ENCODE measurements around the gene UBE3B. TPM values are rescaled to one million over a fixed set of nuclear protein-coding genes. Genes with fewer than 3 reads are reported as not detected.

UBE3B gene
- total RNA-seq, 4 donors from 2014 or later: 45.2 to 63.6 (median 62.8) TPM

DNA sequence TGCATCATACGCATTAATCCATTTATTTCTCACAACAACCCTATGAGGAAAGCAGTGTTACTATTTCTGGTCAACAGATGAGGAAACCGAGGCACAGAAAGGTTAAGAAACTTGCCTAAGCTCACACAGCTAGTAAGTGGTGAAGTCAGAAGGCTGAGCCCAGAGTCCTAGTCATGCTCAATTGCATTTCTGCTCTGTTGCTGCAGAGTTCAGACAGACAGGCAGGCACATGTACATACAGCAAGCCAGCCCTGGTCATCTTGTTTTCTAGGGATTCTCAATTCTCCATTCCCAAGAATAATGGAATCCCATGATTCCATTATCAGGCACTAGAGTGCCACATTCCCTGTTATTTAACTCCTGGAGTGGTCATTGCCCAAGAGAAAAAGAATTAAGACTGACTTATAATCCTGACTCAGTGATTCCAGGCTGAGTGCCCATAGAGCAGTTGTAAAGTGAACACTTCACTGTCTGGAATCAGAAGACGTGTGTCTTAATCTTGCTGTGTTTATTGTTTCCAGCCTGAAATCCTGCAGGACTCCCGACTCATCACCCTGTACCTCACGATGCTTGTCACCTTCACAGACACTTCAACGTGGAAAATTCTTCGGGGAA, 10.7 kb downstream of the UBE3B start:
- H3K4me1 ChIP-seq: no peaks in the 10 kb centered on the region
- no peaks in the 10 kb centered on the region for H3K27me3 ChIP-seq
- TF ChIP-seq, protein P1, sequence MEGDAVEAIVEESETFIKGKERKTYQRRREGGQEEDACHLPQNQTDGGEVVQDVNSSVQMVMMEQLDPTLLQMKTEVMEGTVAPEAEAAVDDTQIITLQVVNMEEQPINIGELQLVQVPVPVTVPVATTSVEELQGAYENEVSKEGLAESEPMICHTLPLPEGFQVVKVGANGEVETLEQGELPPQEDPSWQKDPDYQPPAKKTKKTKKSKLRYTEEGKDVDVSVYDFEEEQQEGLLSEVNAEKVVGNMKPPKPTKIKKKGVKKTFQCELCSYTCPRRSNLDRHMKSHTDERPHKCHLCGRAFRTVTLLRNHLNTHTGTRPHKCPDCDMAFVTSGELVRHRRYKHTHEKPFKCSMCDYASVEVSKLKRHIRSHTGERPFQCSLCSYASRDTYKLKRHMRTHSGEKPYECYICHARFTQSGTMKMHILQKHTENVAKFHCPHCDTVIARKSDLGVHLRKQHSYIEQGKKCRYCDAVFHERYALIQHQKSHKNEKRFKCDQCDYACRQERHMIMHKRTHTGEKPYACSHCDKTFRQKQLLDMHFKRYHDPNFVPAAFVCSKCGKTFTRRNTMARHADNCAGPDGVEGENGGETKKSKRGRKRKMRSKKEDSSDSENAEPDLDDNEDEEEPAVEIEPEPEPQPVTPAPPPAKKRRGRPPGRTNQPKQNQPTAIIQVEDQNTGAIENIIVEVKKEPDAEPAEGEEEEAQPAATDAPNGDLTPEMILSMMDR (IDR thresholded peaks at IDR 0.05): no peak
- TF ChIP-seq EP300 (IDR thresholded peaks at IDR 0.05): no peak
- TF ChIP-seq POLR2A (IDR thresholded peaks at IDR 0.05): no peak
- TF ChIP-seq POLR2AphosphoS5 (IDR thresholded peaks at IDR 0.05): no peak
- H3K27ac ChIP-seq: no peak overlapping the region
- H3K9me3 ChIP-seq: no peaks in the 10 kb centered on the region
- peaks cover 12 to 100% of the 10 kb centered on the region in 2 donors for H3K36me3 ChIP-seq
- WGBS, 2 donors (ENCODE audit: low coverage in 1 of 2): 76 to 80% methylated on average over 4 to 7 of the region's 7 CpGs
- ATAC-seq: no peak
- no peak overlapping the region for H3K4me3 ChIP-seq

DNA sequence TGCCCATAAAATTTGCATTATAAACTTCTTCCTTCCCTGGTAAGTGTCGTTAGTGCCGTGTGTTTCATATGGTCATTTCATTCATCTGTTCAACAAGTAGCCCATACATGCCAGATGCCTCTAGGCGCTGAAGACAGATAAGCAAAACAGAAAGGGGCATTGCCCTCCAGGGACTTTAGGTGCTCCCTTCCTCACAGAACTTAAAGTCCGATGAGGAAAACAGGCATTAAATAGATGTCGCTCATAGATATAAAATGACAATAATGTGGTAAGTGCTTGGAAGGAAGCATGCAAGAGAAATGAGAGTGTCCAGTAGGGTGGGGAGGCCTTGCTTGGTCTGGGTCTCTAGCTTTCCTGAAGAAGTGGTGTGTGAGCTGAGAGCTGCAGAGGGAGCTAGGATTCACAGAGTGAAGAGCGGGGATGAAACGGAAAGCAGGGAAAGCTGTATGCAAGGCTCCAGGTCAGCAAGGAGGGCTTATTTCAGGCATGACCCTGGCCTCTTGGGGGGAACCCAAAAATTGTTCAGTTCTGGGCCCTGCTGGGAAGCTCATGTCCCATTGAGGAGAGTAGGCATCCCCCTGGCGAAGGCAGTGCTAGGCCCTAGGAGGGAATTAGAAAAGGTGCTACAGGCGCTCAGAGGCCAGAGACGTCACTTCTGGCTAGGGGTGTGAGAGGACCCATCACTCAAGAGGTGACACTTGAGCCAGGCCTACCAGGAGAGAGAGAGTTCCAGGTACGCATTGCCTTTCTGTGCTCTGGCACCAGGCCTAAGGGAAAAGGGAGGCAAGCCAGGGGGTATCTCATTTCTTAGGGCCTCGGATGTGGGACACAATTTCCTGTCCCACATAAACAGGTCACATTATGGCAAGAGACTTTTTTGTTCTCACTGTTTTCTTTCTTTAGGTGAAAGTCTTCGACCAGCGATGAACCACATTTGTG, 11.9 kb downstream of the UBE3B start:
- peaks cover 12 to 100% of the 10 kb centered on the region in 2 donors for H3K36me3 ChIP-seq
- no peak overlapping the region for H3K4me3 ChIP-seq
- H3K9me3 ChIP-seq: no peaks in the 10 kb centered on the region
- ATAC-seq: no peak
- TF ChIP-seq POLR2AphosphoS5 (IDR thresholded peaks at IDR 0.05) (no peak), EP300 (IDR thresholded peaks at IDR 0.05) (no peak), POLR2A (IDR thresholded peaks at IDR 0.05) (no peak)
- TF ChIP-seq, protein P1 (IDR thresholded peaks at IDR 0.05): no peak
- no peaks in the 10 kb centered on the region for H3K27me3 ChIP-seq
- H3K4me1 ChIP-seq: no peaks in the 10 kb centered on the region
- WGBS, 2 donors (ENCODE audit: low coverage in 1 of 2): 83 to 87% methylated on average over 11 to 13 of the region's 14 CpGs
- H3K27ac ChIP-seq: no peak overlapping the region

DNA sequence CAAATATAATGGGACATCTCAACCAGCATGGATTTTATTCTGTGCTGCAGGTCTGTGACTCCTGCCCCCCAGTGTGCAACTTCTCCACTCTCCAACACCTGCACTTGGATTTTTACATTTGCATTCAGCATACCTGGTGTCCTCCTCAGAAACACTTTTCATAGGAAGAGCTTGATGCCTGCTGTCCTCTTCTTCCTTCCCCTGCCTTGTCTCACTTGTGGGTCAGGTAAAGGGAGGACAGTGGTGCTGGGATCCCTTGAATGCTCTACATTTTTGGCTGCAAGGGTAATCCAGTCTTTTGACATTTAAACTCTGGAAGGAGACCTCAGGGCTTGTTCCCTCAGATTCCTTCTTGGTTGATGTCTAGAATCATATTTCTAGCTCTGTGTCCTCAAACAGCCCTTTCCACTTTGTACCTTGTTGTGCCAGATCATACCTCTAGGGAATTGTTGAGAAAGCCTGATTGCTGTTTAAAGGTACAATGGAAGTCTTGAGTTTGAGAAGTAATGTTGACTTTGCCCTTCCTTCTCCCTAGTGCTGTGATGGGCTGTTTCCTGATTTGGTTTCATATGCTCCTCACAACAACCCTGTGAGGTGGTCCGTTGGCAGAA, 12.6 kb downstream of the UBE3B start:
- Histone ChIP-seq H3K9me3 (no peaks in the 10 kb centered on the region), H3K36me3 (peaks cover 12 to 100% of the 10 kb centered on the region in 2 donors), H3K27me3 (no peaks in the 10 kb centered on the region), H3K4me3 (no peak overlapping the region), H3K27ac (no peak overlapping the region), H3K4me1 (no peaks in the 10 kb centered on the region)
- ATAC-seq: no peak
- WGBS, 2 donors (ENCODE audit: low coverage in 1 of 2): 78 to 100% methylated on average over 1 of the region's 1 CpG
- no peak for TF ChIP-seq POLR2AphosphoS5 (IDR thresholded peaks at IDR 0.05)
- TF ChIP-seq, protein P1 (IDR thresholded peaks at IDR 0.05): no peak

DNA sequence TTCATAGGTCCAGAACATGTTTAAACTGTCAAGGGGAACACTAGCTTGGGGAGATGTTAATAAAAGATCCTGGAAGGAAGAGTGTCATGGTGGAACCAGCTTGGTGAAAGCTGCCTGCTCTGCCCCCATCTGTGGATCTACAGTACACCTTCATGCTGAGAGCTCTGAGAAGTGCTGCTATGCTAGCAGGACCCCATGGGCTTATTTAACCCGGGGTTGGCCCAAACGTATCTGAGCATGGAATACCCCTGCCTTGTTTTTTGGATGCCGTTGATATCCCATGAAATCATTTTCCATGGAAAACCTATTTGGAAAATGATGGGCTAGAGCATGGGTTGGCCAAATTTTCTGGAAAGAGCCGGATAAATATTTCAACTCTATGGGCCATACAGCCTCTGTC, 14.2 kb downstream of the UBE3B start:
- WGBS, 2 donors (ENCODE audit: low coverage in 1 of 2): 86 to 100% methylated on average over 4 of the region's 4 CpGs
- no peaks in the 10 kb centered on the region for H3K4me1 ChIP-seq
- no peaks in the 10 kb centered on the region for H3K27me3 ChIP-seq
- H3K36me3 ChIP-seq: peaks cover 12 to 99% of the 10 kb centered on the region in 2 donors
- TF ChIP-seq POLR2A (IDR thresholded peaks at IDR 0.05): no peak
- no peak overlapping the region for H3K4me3 ChIP-seq
- ATAC-seq: no peak
- no peak overlapping the region for H3K27ac ChIP-seq
- no peaks in the 10 kb centered on the region for H3K9me3 ChIP-seq

DNA sequence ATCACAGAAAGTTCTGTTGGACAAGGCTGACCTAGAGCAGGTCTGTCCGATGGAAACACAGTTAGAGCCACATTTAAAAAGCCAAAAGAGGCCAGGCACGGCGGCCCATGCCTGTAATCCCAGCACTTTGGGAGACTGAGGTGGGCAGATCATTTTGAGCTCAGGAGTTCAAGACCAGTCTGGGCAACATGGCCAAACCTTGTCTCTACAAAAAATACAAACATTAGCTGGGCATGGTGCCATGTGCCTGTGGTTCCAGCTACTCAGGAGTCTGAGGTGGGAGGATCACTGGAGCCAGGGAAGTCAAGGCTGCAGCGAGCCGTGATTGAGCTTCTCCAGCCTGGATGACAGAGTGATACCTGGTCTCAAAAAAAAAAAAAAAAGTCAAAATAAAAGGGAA, 14.9 kb downstream of the UBE3B start:
- no peak overlapping the region for H3K4me3 ChIP-seq
- H3K36me3 ChIP-seq: peaks cover 12 to 99% of the 10 kb centered on the region in 2 donors
- no peak overlapping the region for H3K27ac ChIP-seq
- H3K27me3 ChIP-seq: no peaks in the 10 kb centered on the region
- TF ChIP-seq POLR2AphosphoS5 (IDR thresholded peaks at IDR 0.05): no peak
- TF ChIP-seq EP300 (IDR thresholded peaks at IDR 0.05): no peak
- TF ChIP-seq, protein P1 (IDR thresholded peaks at IDR 0.05): no peak
- no peak for TF ChIP-seq POLR2A (IDR thresholded peaks at IDR 0.05)
- no peak for ATAC-seq
- 69 to 80% methylated on average over 2 to 3 of the region's 5 CpGs for WGBS, 2 donors (ENCODE audit: low coverage in 1 of 2)
- H3K9me3 ChIP-seq: no peaks in the 10 kb centered on the region
- H3K4me1 ChIP-seq: no peaks in the 10 kb centered on the region
